T-helper 17 cell (primary cell): Measurements from ENCODE around the gene NCAPG. TPM values are rescaled to one million over a fixed set of nuclear protein-coding genes. Genes with fewer than 3 reads are reported as not detected.

Experiments used
- ATAC-seq: fragments of 150-1000 bp; cut with Tn5 transposase; 2 replicates; pipeline ENCODE4 v1.10.0; 2021; ENCODE audit warnings: mild to moderate bottlenecking, moderate library complexity
- DNase-seq, 3 donors: peaks; one replicate each; pipeline versions ENCODE4 v3.0.0 to v3.0.0-alpha.2; 2020 to 2021
- H3K9me3 ChIP-seq: one replicate; pipeline ENCODE4 v1.7.0; 2013; ENCODE audit warnings: low read length, mild to moderate bottlenecking; ENCODE audit not compliant: control insufficient read depth, poor library complexity, severe bottlenecking
- H3K27ac Mint-ChIP-seq: one replicate; pipeline ENCODE4 v1.8.0; 2022; ENCODE audit warnings: mild to moderate bottlenecking, moderate library complexity, mixed read lengths
- H3K27me3 Mint-ChIP-seq: one replicate; pipeline ENCODE4 v1.8.0; 2022; ENCODE audit warnings: mixed read lengths
- H3K36me3 Mint-ChIP-seq: one replicate; pipeline ENCODE4 v1.8.0; 2022; ENCODE audit warnings: low read depth, mixed read lengths
- H3K4me1 Mint-ChIP-seq: one replicate; pipeline ENCODE4 v1.8.0; 2022; ENCODE audit warnings: mild to moderate bottlenecking, mixed read lengths
- H3K4me3 Mint-ChIP-seq: one replicate; pipeline ENCODE4 v1.8.0; 2022; ENCODE audit warnings: mild to moderate bottlenecking, moderate library complexity, mixed read lengths
- total RNA-seq, 4 donors: library from RNA in 2 of 4; stranded (reverse) in 2 of 4; gene quantifications; one replicate each; pipeline ENCODE4 v1.2.3 and lab custom pipeline; 2022 to 2026

Gene NCAPG
- total RNA-seq, 2 donors from 2014 or later: 0.35 to 1.2 TPM

DNA sequence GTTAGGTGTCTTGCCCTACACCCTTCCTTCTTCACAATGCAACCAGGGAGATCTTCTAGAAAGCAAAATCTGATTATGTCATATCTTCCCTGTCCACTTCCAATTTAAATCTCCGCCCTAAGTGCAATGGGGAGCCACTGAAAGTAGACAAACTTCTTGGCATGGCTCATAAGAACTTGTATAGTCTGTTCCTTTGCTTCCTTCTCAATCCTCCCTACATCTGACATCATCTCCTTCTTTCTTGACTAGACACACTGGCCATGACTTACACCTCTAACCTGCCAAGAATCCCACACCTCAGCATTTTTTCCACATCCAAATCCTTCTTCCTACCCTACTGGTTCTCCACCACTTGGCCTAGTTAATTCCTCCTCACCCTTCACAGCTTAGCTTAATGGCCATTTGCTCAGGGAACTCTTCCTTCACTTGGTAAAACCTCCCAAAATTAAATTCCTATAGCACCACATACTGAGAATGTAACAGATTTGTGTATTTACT lies 55.1 kb downstream of the NCAPG start:
- H3K4me3 Mint-ChIP-seq: no peak overlapping the region
- no peaks in the 10 kb centered on the region for H3K27me3 Mint-ChIP-seq
- DNase-seq: no peak
- ATAC-seq: no peak
- H3K27ac Mint-ChIP-seq: no peak overlapping the region
- H3K4me1 Mint-ChIP-seq: no peaks in the 10 kb centered on the region
- H3K36me3 Mint-ChIP-seq: peaks cover 2% of the 10 kb centered on the region
- H3K9me3 ChIP-seq: peaks cover 2% of the 10 kb centered on the region

DNA sequence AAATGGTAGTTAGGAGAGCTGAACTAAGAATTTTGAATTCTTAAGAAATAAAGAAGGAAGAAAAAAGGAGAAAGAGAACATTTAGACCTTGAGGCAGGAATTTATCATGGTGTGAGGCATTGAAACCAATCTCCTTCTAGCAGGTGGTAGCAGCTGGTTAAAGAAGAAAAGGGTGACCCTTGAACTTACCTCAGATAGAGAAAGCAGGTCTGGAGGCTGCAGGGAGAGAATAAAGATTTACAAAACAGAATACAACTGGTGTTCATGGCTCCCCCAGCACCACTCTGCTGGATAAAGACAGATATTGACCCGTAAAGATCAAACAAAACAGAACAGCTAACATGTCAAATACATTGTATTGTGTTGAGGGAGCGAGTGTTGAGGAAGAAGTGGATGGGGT lies 56.0 kb downstream of the NCAPG start:
- no peak overlapping the region for H3K27ac Mint-ChIP-seq
- no peak for DNase-seq
- no peaks in the 10 kb centered on the region for H3K27me3 Mint-ChIP-seq
- H3K36me3 Mint-ChIP-seq: no peaks in the 10 kb centered on the region
- H3K9me3 ChIP-seq: no peaks in the 10 kb centered on the region
- no peak for ATAC-seq
- H3K4me3 Mint-ChIP-seq: no peak overlapping the region
- H3K4me1 Mint-ChIP-seq: no peaks in the 10 kb centered on the region

DNA sequence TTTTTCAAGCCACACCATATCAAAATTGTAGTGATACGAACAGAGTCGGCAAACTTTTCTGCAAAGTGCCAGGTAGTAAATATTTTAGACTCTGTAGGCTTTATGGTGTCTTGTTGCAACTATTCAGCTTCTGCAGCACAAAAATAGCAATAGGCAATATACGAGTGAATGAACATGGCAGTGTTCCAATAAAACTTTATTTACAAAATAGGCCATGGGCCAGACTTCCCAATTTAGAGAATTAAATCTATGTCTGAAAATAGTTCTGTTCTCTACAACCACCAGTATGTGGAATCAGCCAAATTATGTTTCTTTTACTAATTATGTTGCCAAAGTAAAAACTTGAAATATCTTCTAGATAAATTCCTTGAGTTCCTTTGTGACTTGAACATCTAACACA lies 56.5 kb downstream of the NCAPG start:
- no peak for ATAC-seq
- H3K27ac Mint-ChIP-seq: no peak overlapping the region
- no peaks in the 10 kb centered on the region for H3K36me3 Mint-ChIP-seq
- no peaks in the 10 kb centered on the region for H3K9me3 ChIP-seq
- H3K4me3 Mint-ChIP-seq: no peak overlapping the region
- no peaks in the 10 kb centered on the region for H3K27me3 Mint-ChIP-seq
- no peak for DNase-seq
- H3K4me1 Mint-ChIP-seq: no peaks in the 10 kb centered on the region

DNA sequence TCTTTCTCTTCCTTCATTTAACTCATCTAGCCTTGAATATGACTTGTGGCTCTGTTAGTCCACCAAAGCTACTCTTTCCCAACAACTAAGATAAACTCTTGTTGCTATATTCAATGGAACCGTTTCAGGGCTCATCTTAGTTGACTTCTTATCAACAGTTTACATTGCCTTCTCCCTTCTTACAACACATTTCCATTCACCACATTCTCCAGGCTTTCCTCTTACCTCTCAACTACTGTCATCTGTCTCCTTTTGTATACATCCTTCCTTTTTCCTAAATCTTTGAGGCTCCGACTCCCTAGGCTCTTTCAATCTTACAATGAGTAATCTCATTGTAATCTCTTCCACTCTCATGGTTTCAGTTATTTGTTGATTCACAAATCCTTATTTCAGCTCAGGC lies 58.5 kb downstream of the NCAPG start:
- no peaks in the 10 kb centered on the region for H3K9me3 ChIP-seq
- no peaks in the 10 kb centered on the region for H3K4me1 Mint-ChIP-seq
- H3K4me3 Mint-ChIP-seq: no peak overlapping the region
- DNase-seq (no peak), ATAC-seq (no peak)
- H3K27me3 Mint-ChIP-seq: no peaks in the 10 kb centered on the region
- H3K27ac Mint-ChIP-seq: no peak overlapping the region
- no peaks in the 10 kb centered on the region for H3K36me3 Mint-ChIP-seq

DNA sequence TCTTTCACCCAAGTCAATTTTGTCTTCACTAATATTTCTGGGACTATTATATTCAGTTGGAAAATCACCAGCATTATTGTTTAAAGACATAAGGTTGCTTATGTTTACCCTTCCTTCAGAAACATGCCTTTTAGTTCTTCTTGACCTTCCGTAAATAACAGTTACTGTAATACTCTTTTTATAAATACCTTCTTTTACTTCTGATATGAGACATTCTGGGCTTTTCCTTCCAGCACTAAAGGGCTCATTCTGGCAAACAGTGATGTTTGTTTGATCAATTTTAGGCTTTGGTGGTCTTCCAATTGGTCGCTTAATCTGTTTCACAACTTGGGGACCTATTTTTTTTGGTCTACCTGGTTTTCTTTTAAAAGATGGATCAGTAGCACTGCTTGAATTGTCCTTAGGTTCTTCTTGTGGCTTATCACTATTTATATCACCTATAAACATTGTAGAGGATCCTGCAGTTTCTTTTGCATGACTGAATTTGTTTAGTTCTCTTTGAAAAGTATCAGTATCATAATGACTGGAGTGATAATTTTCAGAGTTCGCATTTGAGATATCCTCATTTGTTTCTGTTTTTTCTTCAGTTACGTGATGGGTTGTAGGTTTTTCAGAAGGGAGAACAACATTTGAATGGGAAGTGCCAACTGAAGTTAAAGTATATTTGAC lies 64.8 kb downstream of the NCAPG start:
- Mint-ChIP-seq H3K27ac (no peak overlapping the region), H3K4me3 (no peak overlapping the region), H3K4me1 (no peaks in the 10 kb centered on the region), H3K27me3 (no peaks in the 10 kb centered on the region), H3K36me3 (no peaks in the 10 kb centered on the region)
- H3K9me3 ChIP-seq: no peaks in the 10 kb centered on the region
- no peak for DNase-seq
- no peak for ATAC-seq

DNA sequence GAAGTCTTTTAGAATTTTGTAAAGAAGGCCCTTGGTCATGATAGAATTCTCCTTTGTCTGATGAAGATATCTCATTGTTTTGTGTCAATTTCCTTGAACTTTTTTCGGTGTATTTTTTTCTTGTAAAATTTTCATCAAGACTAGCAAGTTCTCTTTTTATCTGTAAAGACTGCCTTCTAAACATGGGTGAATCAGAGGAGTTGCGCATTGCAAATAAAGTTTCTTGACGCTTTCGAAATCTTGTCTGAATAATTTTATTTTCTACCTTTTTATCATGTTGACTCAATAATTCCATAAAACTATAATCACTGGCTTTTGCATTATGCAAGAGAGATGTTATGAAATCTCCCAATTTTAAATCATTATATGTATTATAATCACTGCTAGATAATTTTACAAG lies 66.2 kb downstream of the NCAPG start:
- no peak overlapping the region for H3K27ac Mint-ChIP-seq
- DNase-seq (no peak), ATAC-seq (no peak)
- no peaks in the 10 kb centered on the region for H3K4me1 Mint-ChIP-seq
- no peaks in the 10 kb centered on the region for H3K36me3 Mint-ChIP-seq
- H3K4me3 Mint-ChIP-seq: no peak overlapping the region
- H3K27me3 Mint-ChIP-seq: no peaks in the 10 kb centered on the region
- no peaks in the 10 kb centered on the region for H3K9me3 ChIP-seq

DNA sequence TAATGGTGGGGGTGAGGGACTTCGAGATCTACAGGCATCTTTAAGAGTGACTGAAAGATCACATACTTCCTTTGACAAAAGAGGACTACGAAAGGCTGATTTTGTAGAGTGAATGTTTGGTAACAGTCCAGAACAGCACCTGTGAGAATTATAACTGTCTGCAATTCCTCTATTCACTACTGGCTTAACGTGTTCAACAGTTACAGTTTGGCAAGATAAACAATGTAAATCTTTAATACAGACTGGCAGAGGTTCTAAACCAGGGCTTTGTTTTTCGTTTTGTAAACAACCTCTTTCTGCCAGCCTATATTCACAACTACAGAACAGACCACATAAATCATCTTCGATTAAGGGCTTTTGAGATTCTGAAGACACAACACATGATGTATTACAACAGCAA lies 66.9 kb downstream of the NCAPG start:
- DNase-seq (no peak), ATAC-seq (no peak)
- Mint-ChIP-seq H3K4me3 (no peak overlapping the region), H3K4me1 (no peaks in the 10 kb centered on the region), H3K27ac (no peak overlapping the region), H3K27me3 (no peaks in the 10 kb centered on the region), H3K36me3 (no peaks in the 10 kb centered on the region)
- no peaks in the 10 kb centered on the region for H3K9me3 ChIP-seq

DNA sequence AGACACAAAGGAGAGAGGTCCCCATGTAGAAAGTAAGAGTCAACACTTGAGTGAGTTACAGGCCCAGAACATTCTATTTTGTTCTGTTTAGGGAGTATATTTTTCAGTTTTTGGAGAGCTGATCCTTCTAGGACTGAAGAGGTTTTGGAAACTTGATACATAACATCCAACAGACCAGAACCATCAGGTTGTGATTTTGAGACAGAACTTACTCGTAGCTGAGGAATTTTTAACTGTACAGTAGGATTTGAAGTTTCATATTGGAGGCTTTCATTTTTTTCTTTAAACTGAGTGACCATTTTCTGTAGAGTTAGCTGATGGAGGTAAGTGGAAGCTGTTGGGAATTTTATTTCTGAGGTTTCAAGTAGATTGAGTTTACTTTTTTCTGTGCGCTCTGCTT lies 73.3 kb downstream of the NCAPG start:
- DNase-seq: no peak
- no peak overlapping the region for H3K27ac Mint-ChIP-seq
- no peak for ATAC-seq
- H3K9me3 ChIP-seq: no peaks in the 10 kb centered on the region
- H3K4me1 Mint-ChIP-seq: no peaks in the 10 kb centered on the region
- H3K36me3 Mint-ChIP-seq: peaks cover 2% of the 10 kb centered on the region
- no peak overlapping the region for H3K4me3 Mint-ChIP-seq
- H3K27me3 Mint-ChIP-seq: no peaks in the 10 kb centered on the region

DNA sequence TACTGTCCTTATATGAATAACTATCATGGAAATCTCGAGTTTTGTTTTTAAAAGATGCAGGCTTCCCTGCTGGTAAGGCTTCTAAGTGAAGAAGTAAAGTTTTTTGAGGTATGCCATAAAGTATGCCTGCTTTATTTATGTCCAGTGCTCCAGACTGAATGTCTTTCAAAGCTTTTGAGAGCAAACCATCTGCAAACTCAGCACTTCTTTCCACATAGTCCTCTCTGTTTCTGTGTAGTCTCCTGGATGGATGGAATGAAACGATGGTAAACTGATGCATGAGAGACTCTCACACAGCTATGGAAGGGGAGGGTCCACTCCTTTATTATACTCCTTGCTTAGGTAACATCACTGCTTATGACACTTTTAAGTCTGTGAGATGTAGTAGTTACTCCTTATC lies 73.7 kb downstream of the NCAPG start:
- no peaks in the 10 kb centered on the region for H3K9me3 ChIP-seq
- ATAC-seq (no peak), DNase-seq (no peak)
- no peak overlapping the region for H3K4me3 Mint-ChIP-seq
- peaks cover 2% of the 10 kb centered on the region for H3K36me3 Mint-ChIP-seq
- H3K4me1 Mint-ChIP-seq: no peaks in the 10 kb centered on the region
- no peak overlapping the region for H3K27ac Mint-ChIP-seq
- H3K27me3 Mint-ChIP-seq: no peaks in the 10 kb centered on the region

DNA sequence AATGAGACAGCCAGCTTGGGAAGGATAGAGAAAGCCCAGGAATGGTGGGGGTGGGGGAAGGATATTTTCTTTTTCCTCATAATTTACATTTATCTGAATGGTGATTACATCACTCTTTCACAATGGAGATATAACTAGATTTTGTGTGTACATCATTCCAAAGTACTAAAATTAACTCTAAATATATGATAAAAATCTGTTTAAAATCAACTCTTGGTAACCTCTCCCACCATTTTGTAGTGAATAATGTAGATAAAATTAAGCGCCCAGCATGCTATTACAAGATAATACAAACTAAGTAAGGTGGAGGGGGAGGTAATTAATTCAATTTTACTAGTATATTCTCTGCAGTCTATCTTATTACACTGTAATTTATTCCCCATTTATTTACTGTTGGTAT lies 78.9 kb downstream of the NCAPG start:
- Mint-ChIP-seq H3K4me1 (no peaks in the 10 kb centered on the region), H3K27me3 (no peaks in the 10 kb centered on the region), H3K27ac (no peak overlapping the region), H3K36me3 (no peaks in the 10 kb centered on the region), H3K4me3 (no peak overlapping the region)
- DNase-seq: no peak
- H3K9me3 ChIP-seq: no peaks in the 10 kb centered on the region
- no peak for ATAC-seq

DNA sequence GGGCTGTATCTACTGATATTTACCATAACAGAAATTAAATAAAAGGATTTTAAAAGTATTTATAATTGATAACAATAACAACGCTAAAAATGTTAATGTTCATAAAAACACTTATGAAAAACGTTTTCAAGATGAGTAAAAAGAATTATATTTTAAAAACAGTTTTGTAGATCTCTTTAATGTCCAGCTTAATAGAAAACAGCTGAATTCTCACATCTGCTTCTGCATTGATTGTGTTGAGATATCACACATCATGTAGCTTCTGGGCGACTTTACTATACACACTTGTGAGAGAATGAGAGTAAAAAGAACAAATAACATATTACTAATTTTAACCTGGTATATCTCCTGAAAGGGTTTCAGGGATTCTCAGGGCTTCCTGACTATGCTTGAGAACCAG lies 83.6 kb downstream of the NCAPG start:
- ATAC-seq (no peak), DNase-seq (no peak)
- H3K4me3 Mint-ChIP-seq: no peak overlapping the region
- H3K27ac Mint-ChIP-seq: no peak overlapping the region
- H3K4me1 Mint-ChIP-seq: no peaks in the 10 kb centered on the region
- no peaks in the 10 kb centered on the region for H3K27me3 Mint-ChIP-seq
- peaks cover 5% of the 10 kb centered on the region for H3K36me3 Mint-ChIP-seq
- H3K9me3 ChIP-seq: no peaks in the 10 kb centered on the region

Other genes starting within 250 kb of the NCAPG start
- gene LAP3, start 233.8 kb upstream of the NCAPG start, total RNA-seq: 10 to 100 TPM; 49.6 to 63.5 TPM
- gene MED28, start 196.3 kb upstream of the NCAPG start, total RNA-seq: 10 to 100 TPM; 40.8 to 55.5 TPM
- gene FAM184B, start 29.4 kb upstream of the NCAPG start, total RNA-seq: not detected
- 10 to 100 TPM; 71.6 to 74.1 TPM for gene DCAF16, start 222 bp upstream of the NCAPG start, total RNA-seq
- gene LCORL, start 210.8 kb downstream of the NCAPG start, total RNA-seq: 10 to 100 TPM in 1 of 2 donors, 1 to 10 TPM in 1; 6.9 to 10.0 TPM